Endodermal cell (in vitro differentiated cells): ENCODE results near the gene FGF14. TPM values are rescaled to one million over a fixed set of nuclear protein-coding genes. Genes with fewer than 3 reads are reported as not detected.

Experiments used
- DNase-seq: peaks from one replicate; pipeline ENCODE4 v3.0.0-alpha.2; 2017
- H3K27ac ChIP-seq: 2 replicates; pipeline ENCODE4 v1.5.1; 2013; ENCODE audit warnings: mild to moderate bottlenecking, low read depth, low read length, moderate library complexity
- H3K27me3 ChIP-seq: 2 replicates; pipeline ENCODE4 v1.6.1; 2013; ENCODE audit warnings: mild to moderate bottlenecking, low read length, moderate library complexity; ENCODE audit not compliant: insufficient read depth, control insufficient read depth, poor library complexity, severe bottlenecking
- H3K36me3 ChIP-seq: 2 replicates; pipeline ENCODE4 v1.7.0; 2013; ENCODE audit warnings: mild to moderate bottlenecking, low read length, moderate library complexity; ENCODE audit not compliant: control insufficient read depth, insufficient read depth
- H3K4me1 ChIP-seq: one replicate; pipeline ENCODE4 v1.7.0; 2013; ENCODE audit warnings: low read length; ENCODE audit not compliant: control insufficient read depth, insufficient read depth
- H3K4me3 ChIP-seq: 2 replicates; pipeline ENCODE4 v1.5.1; 2013; ENCODE audit warnings: mild to moderate bottlenecking, low read length, moderate library complexity
- H3K9ac ChIP-seq: 2 replicates; pipeline ENCODE4 v1.6.1; 2013; ENCODE audit warnings: mild to moderate bottlenecking, low read length, moderate library complexity; ENCODE audit not compliant: poor library complexity, severe bottlenecking; ENCODE audit errors: extremely low read depth
- H3K9me3 ChIP-seq: 2 replicates; pipeline ENCODE4 v1.6.1; 2013; ENCODE audit warnings: mild to moderate bottlenecking, low read length, moderate library complexity; ENCODE audit not compliant: control insufficient read depth
- H3K27ac Mint-ChIP-seq: 2 replicates; pipeline ENCODE4 v1.8.0; 2020; ENCODE audit warnings: mixed read lengths
- H3K27me3 Mint-ChIP-seq: 2 replicates; pipeline ENCODE4 v1.8.0; 2021; ENCODE audit warnings: mild to moderate bottlenecking, mixed read lengths; ENCODE audit not compliant: insufficient read depth
- H3K36me3 Mint-ChIP-seq: 2 replicates; pipeline ENCODE4 v1.8.0; 2020; ENCODE audit warnings: low read depth, mixed read lengths
- H3K4me1 Mint-ChIP-seq: 2 replicates; pipeline ENCODE4 v1.8.0; 2020; ENCODE audit warnings: mixed read lengths
- H3K4me3 Mint-ChIP-seq: 2 replicates; pipeline ENCODE4 v1.8.0; 2020; ENCODE audit warnings: mild to moderate bottlenecking, moderate library complexity, mixed read lengths
- H3K9me3 Mint-ChIP-seq: 2 replicates; pipeline ENCODE4 v1.8.0; 2020; ENCODE audit warnings: mild to moderate bottlenecking, mixed read lengths
- CTCF ChIP-seq: fragments of 200-600 bp; sonication (generic); conservative IDR thresholded peaks from 2 replicates; pipeline ENCODE4 v1.5.0; 2021; ENCODE audit warnings: antibody characterized with exemption, mild to moderate bottlenecking
- WGBS, 2 experiments: methylation state at CpG; one replicate each; pipeline versions ENCODE4 v1.1.5 to v1.1.7; 2013; ENCODE audit warnings: missing lambda C conversion rate in 2 of 2, mixed read lengths in 1 of 2; ENCODE audit not compliant: insufficient coverage in 1 of 2, insufficient read length in 1 of 2; 5-methylcytosine and 5-hydroxymethylcytosine counted together
- total RNA-seq, 2 donors: library from RNA; stranded (reverse); fragmentation: NEBNext Ultra II Directional in 1 of 2; extraction: Animal tissue kit (Norgen Biotek cat#: 25700) in 1 of 2; gene quantifications; 2 replicates in 1 of 2; 3 replicates in 1 of 2; pipeline ENCODE4 v1.2.1, GENCODE V29; 2021

FGF14 gene
- total RNA-seq, 2 donors from 2014 or later: 0.15 to 0.26 TPM

- H3K27me3 ChIP-seq: no peaks in the 10 kb centered on the region
- no peak overlapping the region for H3K4me3 Mint-ChIP-seq
- DNase-seq: no peak
- no peaks in the 10 kb centered on the region for H3K27me3 Mint-ChIP-seq
- peaks cover 6% of the 10 kb centered on the region for H3K4me1 Mint-ChIP-seq
- no peak overlapping the region for H3K27ac ChIP-seq
- no peaks in the 10 kb centered on the region for H3K9me3 Mint-ChIP-seq
- no peaks in the 10 kb centered on the region for H3K9me3 ChIP-seq
- no peak overlapping the region for H3K27ac Mint-ChIP-seq
- no peak for TF ChIP-seq CTCF
- no peaks in the 10 kb centered on the region for H3K36me3 Mint-ChIP-seq
- H3K9ac ChIP-seq: no peak overlapping the region
- no peak overlapping the region for H3K4me3 ChIP-seq
- H3K36me3 ChIP-seq: no peaks in the 10 kb centered on the region
- H3K4me1 ChIP-seq: no peaks in the 10 kb centered on the region
Measured at GRCh38 chr13:101946401-101946800, 455.4 kb downstream of the FGF14 start.

GRCh38 chr13:101945435-101945834 lies 456.4 kb downstream of the FGF14 start:
- Mint-ChIP-seq H3K9me3 (no peaks in the 10 kb centered on the region), H3K27ac (no peak overlapping the region), H3K4me3 (no peak overlapping the region), H3K4me1 (peaks cover 6% of the 10 kb centered on the region), H3K36me3 (no peaks in the 10 kb centered on the region), H3K27me3 (no peaks in the 10 kb centered on the region)
- TF ChIP-seq CTCF: peak; percentile 55
- no peaks in the 10 kb centered on the region for H3K9me3 ChIP-seq
- DNase-seq: peak; percentile 68
- no peak overlapping the region for H3K4me3 ChIP-seq
- 79 to 100% methylated on average over 4 to 6 of the region's 6 CpGs for WGBS, 2 experiments
- H3K27me3 ChIP-seq: no peaks in the 10 kb centered on the region
- H3K27ac ChIP-seq: no peak overlapping the region
- no peaks in the 10 kb centered on the region for H3K4me1 ChIP-seq
- H3K36me3 ChIP-seq: no peaks in the 10 kb centered on the region
- no peak overlapping the region for H3K9ac ChIP-seq

- no peaks in the 10 kb centered on the region for H3K36me3 Mint-ChIP-seq
- Histone ChIP-seq H3K4me3 (no peak overlapping the region), H3K9ac (no peak overlapping the region), H3K27me3 (no peaks in the 10 kb centered on the region), H3K27ac (no peak overlapping the region), H3K4me1 (no peaks in the 10 kb centered on the region), H3K36me3 (no peaks in the 10 kb centered on the region), H3K9me3 (no peaks in the 10 kb centered on the region)
- H3K27me3 Mint-ChIP-seq: no peaks in the 10 kb centered on the region
- 100% methylated on average over 2 of the region's 2 CpGs; no CpG with 5 or more reads in 1 of the 2 experiments for WGBS, 2 experiments
- H3K9me3 Mint-ChIP-seq: no peaks in the 10 kb centered on the region
- H3K4me1 Mint-ChIP-seq: peaks cover 6% of the 10 kb centered on the region
- H3K4me3 Mint-ChIP-seq: no peak overlapping the region
- H3K27ac Mint-ChIP-seq: no peak overlapping the region
- DNase-seq: no peak
- no peak for TF ChIP-seq CTCF
Measured at GRCh38 chr13:101944521-101944920, 457.3 kb downstream of the FGF14 start.
